HepG2 (cell line): ENCODE measurements around the gene TLR5. TPM values are rescaled to one million over a fixed set of nuclear protein-coding genes. Genes with fewer than 3 reads are reported as not detected.

Experiments used
- CAMTA2 ChIP-seq: sonication (generic); formaldehyde crosslinking; IDR thresholded peaks from 2 replicates; pipeline ENCODE4 v1.4.0; 2020; ENCODE audit warnings: mild to moderate bottlenecking, missing genetic modification reagents, borderline replicate concordance
- CCAR2 ChIP-seq: fragments of 200-400 bp; formaldehyde crosslinking; optimal IDR thresholded peaks from 2 replicates; pipeline ENCODE3; 2018; ENCODE audit warnings: low read depth, mild to moderate bottlenecking, low read length, moderate library complexity
- CSRNP2 ChIP-seq: sonication (generic); formaldehyde crosslinking; conservative IDR thresholded peaks from 2 replicates; pipeline ENCODE4 v1.8.0; 2022; ENCODE audit warnings: low read depth, missing genetic modification reagents
- IKZF1 ChIP-seq: fragments of 450-650 bp; IDR thresholded peaks from 2 replicates; pipeline ENCODE4 v1.7.1; 2016
- IKZF5 ChIP-seq: IDR thresholded peaks from 2 replicates; pipeline ENCODE4 v1.6.1; 2018; ENCODE audit warnings: missing genetic modification reagents, mild to moderate bottlenecking, missing compliant biosample characterization
- KDM5A ChIP-seq: fragments of 200-600 bp; sonication (generic); IDR thresholded peaks from 2 replicates; pipeline ENCODE4 v1.7.0; 2018; ENCODE audit warnings: antibody characterized with exemption, mild to moderate bottlenecking, low read length, borderline replicate concordance
- MIER3 ChIP-seq: IDR thresholded peaks from 2 replicates; pipeline ENCODE4 v1.6.1; 2016; ENCODE audit warnings: missing compliant biosample characterization, borderline replicate concordance
- MYNN ChIP-seq: sonication (generic); formaldehyde crosslinking; IDR thresholded peaks from 2 replicates; pipeline ENCODE4 v1.4.0; 2020; ENCODE audit warnings: mild to moderate bottlenecking, low read depth, missing genetic modification reagents
- PATZ1 ChIP-seq: sonication (generic); formaldehyde crosslinking; IDR thresholded peaks from 2 replicates; pipeline ENCODE4 v1.4.0; 2020; ENCODE audit warnings: missing genetic modification reagents
- PCBP1 ChIP-seq: fragments of 200-400 bp; formaldehyde crosslinking; IDR thresholded peaks from 2 replicates; pipeline ENCODE4 v1.6.1; 2017; ENCODE audit warnings: mild to moderate bottlenecking, low read depth, low read length, borderline replicate concordance
- RXRB ChIP-seq: IDR thresholded peaks from 2 replicates; pipeline ENCODE4 v1.6.1; 2016; ENCODE audit warnings: borderline replicate concordance, missing genetic modification reagents, missing compliant biosample characterization
- SMYD3 ChIP-seq: sonication (generic); formaldehyde crosslinking; IDR thresholded peaks from 2 replicates; pipeline ENCODE4 v1.8.1; 2023; ENCODE audit warnings: mild to moderate bottlenecking, missing genetic modification reagents
- SP5 ChIP-seq: IDR thresholded peaks from 2 replicates; pipeline ENCODE4 v1.6.1; 2016; ENCODE audit warnings: low read depth, borderline replicate concordance
- THAP9 ChIP-seq: sonication (generic); formaldehyde crosslinking; IDR thresholded peaks from 2 replicates; pipeline ENCODE4; 2020; ENCODE audit warnings: missing genetic modification reagents, mild to moderate bottlenecking, borderline replicate concordance
- TOPORS ChIP-seq: sonication (generic); formaldehyde crosslinking; IDR thresholded peaks from 2 replicates; pipeline ENCODE4 v1.8.0; 2023; ENCODE audit warnings: mild to moderate bottlenecking, missing genetic modification reagents
- ZFP1 ChIP-seq: IDR thresholded peaks from 2 replicates; pipeline ENCODE4 v1.6.1; 2016
- ZNF367 ChIP-seq: sonication (generic); formaldehyde crosslinking; IDR thresholded peaks from 2 replicates; pipeline ENCODE4 v1.4.0; 2020; ENCODE audit warnings: missing genetic modification reagents, borderline replicate concordance
- ZNF431 ChIP-seq: sonication (generic); formaldehyde crosslinking; IDR thresholded peaks from 2 replicates; pipeline ENCODE4 v1.9.0; 2022; ENCODE audit warnings: missing genetic modification reagents, low read depth, mild to moderate bottlenecking, borderline replicate concordance
- ZNF710 ChIP-seq: sonication (generic); formaldehyde crosslinking; IDR thresholded peaks from 2 replicates; pipeline ENCODE4 v1.5.0; 2020; ENCODE audit warnings: mild to moderate bottlenecking, missing genetic modification reagents, borderline replicate concordance
- ZNF878 ChIP-seq: sonication (generic); formaldehyde crosslinking; IDR thresholded peaks from 2 replicates; pipeline ENCODE4 v1.8.1; 2023; ENCODE audit warnings: mild to moderate bottlenecking, missing genetic modification reagents, moderate library complexity
- ZZZ3 ChIP-seq: sonication (generic); formaldehyde crosslinking; IDR thresholded peaks from 2 replicates; pipeline ENCODE4 v1.4.0; 2020; ENCODE audit warnings: missing genetic modification reagents, mild to moderate bottlenecking, borderline replicate concordance
- polyA plus RNA-seq, 8 experiments: library from polyadenylated mRNA; depleted of rRNA in 3 of 8; stranded (reverse) in 7 of 8; unstranded in 1 of 8; fragments of >200 nt; fragmentation: Illumina TruSeq in 4 of 8; extraction: Trizol in 4 of 8; gene quantifications; 2 replicates each; pipeline versions ENCODE4 v1.2.1 to v1.2.3, GENCODE V29; 2011 to 2016; ENCODE audit warnings: low read depth in 4 of 8, missing spikeins in 1 of 8, mixed read lengths in 1 of 8; ENCODE audit not compliant: insufficient read depth in 1 of 8
- total RNA-seq, 5 experiments: library from RNA; depleted of rRNA; stranded (reverse); fragments of >200 nt; fragmentation: Illumina TruSeq; extraction: Trizol; gene quantifications; 2 replicates each; pipeline ENCODE4 v1.2.3, GENCODE V29; 2016; ENCODE audit warnings: low read depth in 1 of 5

The TLR5 gene
- total and polyA plus RNA-seq, 2 of the 13 experiments (the other 11 are each of a cell fraction or from before 2014, with no cell fraction given) = not detected

- TF ChIP-seq PATZ1 (peak; percentile 17; the same call in 1 of the 2 replicates), SMYD3 (CRISPR knock-in tag) (no peak), RXRB (CRISPR knock-in tag) (0 out of 2 replicates have a peak, but pooled peaks have one; percentile 11), ZNF367 (CRISPR knock-in tag) (no peak), MYNN (CRISPR knock-in tag) (no peak), CSRNP2 (CRISPR knock-in tag) (no peak), ZFP1 (CRISPR knock-in tag) (no peak), ZNF878 (CRISPR knock-in tag) (no peak), THAP9 (CRISPR knock-in tag) (no peak), CAMTA2 (CRISPR knock-in tag) (no peak), TOPORS (CRISPR knock-in tag) (no peak), KDM5A (no peak), CCAR2 (no peak), ZNF431 (CRISPR knock-in tag) (no peak), ZNF710 (CRISPR knock-in tag) (no peak), PCBP1 (no peak), SP5 (CRISPR knock-in tag) (peak; percentile 52; the same call in 1 of the 2 replicates), MIER3 (CRISPR knock-in tag) (no peak), ZZZ3 (no peak), IKZF1 (no peak), IKZF5 (CRISPR knock-in tag) (no peak)
Measured at GRCh38 chr1:223133824-223134435, 9.1 kb downstream of the TLR5 start (continued).
